GM12801 (cell line): ENCODE results near the gene ZNF304.

Experiments used
- CTCF ChIP-seq: IDR thresholded peaks from one replicate; pipeline ENCODE4 v1.5.1; 2011; ENCODE audit warnings: control low read depth; ENCODE audit not compliant: insufficient read length; ENCODE audit errors: extremely low read depth

Gene ZNF304

GRCh38 chr19:57406516-57407123 lies 55.5 kb downstream of the ZNF304 start:
- no peak for TF ChIP-seq CTCF
